Measurements from ENCODE around the gene CDC16. TPM values are rescaled to one million over a fixed set of nuclear protein-coding genes. Genes with fewer than 3 reads are reported as not detected.

The CDC16 gene
- total and polyA plus RNA-seq, 2 of the 13 experiments (the other 11 are each of a cell fraction or from before 2014, with no cell fraction given) = 24.2 to 60.9 TPM

- TF ChIP-seq AKNA (CRISPR knock-in tag; IDR thresholded peaks at IDR 0.05; ENCODE audit: borderline replicate concordance) (no peak), ATF4 (CRISPR knock-in tag; IDR thresholded peaks at IDR 0.05) (peak in 1 of 2 experiments; percentile 69; a peak in 2 of 4 replicates), MTF2 (CRISPR knock-in tag; IDR thresholded peaks at IDR 0.05; ENCODE audit: borderline replicate concordance) (peak; percentile 74; the same call in 1 of the 2 replicates), ZNF501 (CRISPR knock-in tag; IDR thresholded peaks at IDR 0.05) (no peak; the same call in 1 of the 2 replicates), ZHX2 (IDR thresholded peaks at IDR 0.05; ENCODE audit: low read depth) (no peak), ZHX2 (CRISPR knock-in tag; IDR thresholded peaks at IDR 0.05; ENCODE audit: borderline replicate concordance) (no peak), ZNF253 (CRISPR knock-in tag; IDR thresholded peaks at IDR 0.05; ENCODE audit: borderline replicate concordance) (no peak), NR2F6 (IDR thresholded peaks at IDR 0.05) (peak; percentile 24; the same call in 1 of the 2 replicates), NR2F6 (CRISPR knock-in tag; IDR thresholded peaks at IDR 0.05) (peak; percentile 92), MED1 (CRISPR knock-in tag; IDR thresholded peaks at IDR 0.05) (peak; percentile 73), ZNF10 (CRISPR knock-in tag; IDR thresholded peaks at IDR 0.05; ENCODE audit: borderline replicate concordance, low read depth) (no peak), MXD3 (CRISPR knock-in tag; IDR thresholded peaks at IDR 0.05) (peak; percentile 36; the same call in 1 of the 2 replicates), SATB2 (CRISPR knock-in tag; IDR thresholded peaks at IDR 0.05) (no peak), SOX6 (IDR thresholded peaks at IDR 0.05) (no peak), SOX6 (CRISPR knock-in tag; IDR thresholded peaks at IDR 0.05) (peak; percentile 11; the same call in 1 of the 2 replicates), ZNF547 (CRISPR knock-in tag; IDR thresholded peaks at IDR 0.05) (peak; percentile 45; the same call in 1 of the 2 replicates), BHLHE40 (IDR thresholded peaks at IDR 0.05; ENCODE audit: low read length) (no peak), ZNF430 (CRISPR knock-in tag; IDR thresholded peaks at IDR 0.05) (peak; percentile 52)
Measured at GRCh38 chr13:114281351-114282040, 46.8 kb downstream of the CDC16 start, which contains the start of gene UPF3A (continued).
